SU-DHL-6 (cell line): ENCODE data around the gene AMDHD2.

Source experiments
- H2AFZ ChIP-seq: fragments of 200-600 bp; sonication (generic); 2 replicates; pipeline ENCODE4 v1.6.1; 2014; ENCODE audit warnings: low read depth, mild to moderate bottlenecking, moderate library complexity, mixed read lengths, antibody characterized with exemption, low read length; ENCODE audit not compliant: severe bottlenecking
- H3F3A ChIP-seq: fragments of 200-600 bp; shearing (Covaris generic); 2 replicates; pipeline ENCODE4 v1.6.0; 2016; ENCODE audit warnings: antibody characterized with exemption, mild to moderate bottlenecking; ENCODE audit not compliant: insufficient read depth
- H3K27ac ChIP-seq: fragments of 200-600 bp; sonication (generic); 2 replicates; pipeline ENCODE4 v1.5.1; 2016; ENCODE audit warnings: low read depth, mild to moderate bottlenecking, low read length, moderate library complexity, mixed read lengths
- H3K27me3 ChIP-seq: fragments of 200-600 bp; sonication (generic), shearing (Covaris generic); 2 replicates; pipeline ENCODE4 v1.6.0; 2014; ENCODE audit warnings: mild to moderate bottlenecking, low read length
- H3K36me3 ChIP-seq: fragments of 200-600 bp; sonication (generic); 2 replicates; pipeline ENCODE4 v1.6.1; 2014; ENCODE audit warnings: mild to moderate bottlenecking, low read length, mixed read lengths
- H3K4me2 ChIP-seq: fragments of 300-600, 200-600 bp; shearing (Covaris generic), sonication (generic); 2 replicates; pipeline ENCODE4 v1.6.0; 2014; ENCODE audit warnings: low read length, low read depth, mild to moderate bottlenecking; ENCODE audit not compliant: poor library complexity, severe bottlenecking
- H3K4me3 ChIP-seq: fragments of 200-600 bp; sonication (generic); 2 replicates; pipeline ENCODE4 v1.5.1; 2014; ENCODE audit warnings: antibody characterized with exemption, low read length, mild to moderate bottlenecking, mixed read lengths; ENCODE audit not compliant: insufficient read depth, poor library complexity, severe bottlenecking
- H3K79me2 ChIP-seq: fragments of 200-600 bp; sonication (generic); 2 replicates; pipeline ENCODE4 v1.6.1; 2014; ENCODE audit warnings: mild to moderate bottlenecking, low read length, moderate library complexity; ENCODE audit not compliant: insufficient read depth
- H3K9ac ChIP-seq: fragments of 200-600 bp; sonication (generic); 2 replicates; pipeline ENCODE4 v1.7.0; 2014; ENCODE audit warnings: mild to moderate bottlenecking, low read length
- H3K9me2 ChIP-seq: fragments of 200-600 bp; sonication (generic); replicated peaks from 2 replicates; pipeline ENCODE4 v1.6.1; 2014; ENCODE audit warnings: low read length; ENCODE audit not compliant: insufficient read depth
- H3K9me3 ChIP-seq: fragments of 200-600 bp; sonication (generic); 2 replicates; pipeline ENCODE4 v1.6.1; 2014; ENCODE audit warnings: low read length, mixed read lengths; ENCODE audit not compliant: insufficient read depth
- H4K20me1 ChIP-seq: fragments of 200-600 bp; sonication (generic); 2 replicates; pipeline ENCODE4 v1.6.1; 2014; ENCODE audit warnings: low read depth, mild to moderate bottlenecking, antibody characterized with exemption, low read length, moderate library complexity, mixed read lengths
- EZH2phosphoT487 ChIP-seq: fragments of 200-600 bp; sonication (generic), shearing (Covaris generic); conservative IDR thresholded peaks from 2 replicates; pipeline ENCODE4 v1.6.1; 2018; ENCODE audit warnings: mild to moderate bottlenecking, antibody characterized with exemption, low read length, moderate library complexity, mixed read lengths
- TF ChIP-seq, protein P1 (sequence below): fragments of 200-600 bp; sonication (generic); IDR thresholded peaks from one replicate; pipeline ENCODE4 v1.5.1; 2017; ENCODE audit warnings: antibody characterized with exemption, mild to moderate bottlenecking, low read length, moderate library complexity; ENCODE audit not compliant: insufficient read depth, poor library complexity, severe bottlenecking

Gene AMDHD2

DNA sequence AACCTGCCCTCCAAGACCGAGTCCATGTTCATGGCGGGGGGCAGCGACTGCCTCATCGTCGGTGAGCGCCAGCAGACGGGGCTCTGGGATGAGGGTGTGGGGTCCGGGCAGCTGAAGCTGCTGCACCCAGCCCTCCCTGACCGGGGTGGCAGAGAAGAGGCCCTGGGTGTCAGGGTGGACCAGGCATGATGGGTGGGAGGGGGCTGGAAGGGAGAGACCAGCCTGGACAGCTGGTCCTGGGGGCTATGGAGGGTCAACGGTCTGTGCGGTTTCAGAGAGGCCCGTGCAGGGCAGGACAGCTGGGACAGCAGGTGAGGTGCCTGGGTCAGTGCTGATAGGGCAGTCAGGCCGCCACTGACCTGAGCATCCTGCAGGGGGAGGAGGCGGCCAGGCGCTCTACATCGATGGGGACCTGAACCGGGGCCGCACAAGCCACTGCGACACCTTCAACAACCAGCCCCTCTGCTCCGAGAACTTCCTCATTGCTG lies 19.7 kb upstream of the AMDHD2 start:
- no peaks in the 10 kb centered on the region for H3K36me3 ChIP-seq
- TF ChIP-seq, protein P1, sequence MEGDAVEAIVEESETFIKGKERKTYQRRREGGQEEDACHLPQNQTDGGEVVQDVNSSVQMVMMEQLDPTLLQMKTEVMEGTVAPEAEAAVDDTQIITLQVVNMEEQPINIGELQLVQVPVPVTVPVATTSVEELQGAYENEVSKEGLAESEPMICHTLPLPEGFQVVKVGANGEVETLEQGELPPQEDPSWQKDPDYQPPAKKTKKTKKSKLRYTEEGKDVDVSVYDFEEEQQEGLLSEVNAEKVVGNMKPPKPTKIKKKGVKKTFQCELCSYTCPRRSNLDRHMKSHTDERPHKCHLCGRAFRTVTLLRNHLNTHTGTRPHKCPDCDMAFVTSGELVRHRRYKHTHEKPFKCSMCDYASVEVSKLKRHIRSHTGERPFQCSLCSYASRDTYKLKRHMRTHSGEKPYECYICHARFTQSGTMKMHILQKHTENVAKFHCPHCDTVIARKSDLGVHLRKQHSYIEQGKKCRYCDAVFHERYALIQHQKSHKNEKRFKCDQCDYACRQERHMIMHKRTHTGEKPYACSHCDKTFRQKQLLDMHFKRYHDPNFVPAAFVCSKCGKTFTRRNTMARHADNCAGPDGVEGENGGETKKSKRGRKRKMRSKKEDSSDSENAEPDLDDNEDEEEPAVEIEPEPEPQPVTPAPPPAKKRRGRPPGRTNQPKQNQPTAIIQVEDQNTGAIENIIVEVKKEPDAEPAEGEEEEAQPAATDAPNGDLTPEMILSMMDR: no peak
- no peak for TF ChIP-seq EZH2phosphoT487

DNA sequence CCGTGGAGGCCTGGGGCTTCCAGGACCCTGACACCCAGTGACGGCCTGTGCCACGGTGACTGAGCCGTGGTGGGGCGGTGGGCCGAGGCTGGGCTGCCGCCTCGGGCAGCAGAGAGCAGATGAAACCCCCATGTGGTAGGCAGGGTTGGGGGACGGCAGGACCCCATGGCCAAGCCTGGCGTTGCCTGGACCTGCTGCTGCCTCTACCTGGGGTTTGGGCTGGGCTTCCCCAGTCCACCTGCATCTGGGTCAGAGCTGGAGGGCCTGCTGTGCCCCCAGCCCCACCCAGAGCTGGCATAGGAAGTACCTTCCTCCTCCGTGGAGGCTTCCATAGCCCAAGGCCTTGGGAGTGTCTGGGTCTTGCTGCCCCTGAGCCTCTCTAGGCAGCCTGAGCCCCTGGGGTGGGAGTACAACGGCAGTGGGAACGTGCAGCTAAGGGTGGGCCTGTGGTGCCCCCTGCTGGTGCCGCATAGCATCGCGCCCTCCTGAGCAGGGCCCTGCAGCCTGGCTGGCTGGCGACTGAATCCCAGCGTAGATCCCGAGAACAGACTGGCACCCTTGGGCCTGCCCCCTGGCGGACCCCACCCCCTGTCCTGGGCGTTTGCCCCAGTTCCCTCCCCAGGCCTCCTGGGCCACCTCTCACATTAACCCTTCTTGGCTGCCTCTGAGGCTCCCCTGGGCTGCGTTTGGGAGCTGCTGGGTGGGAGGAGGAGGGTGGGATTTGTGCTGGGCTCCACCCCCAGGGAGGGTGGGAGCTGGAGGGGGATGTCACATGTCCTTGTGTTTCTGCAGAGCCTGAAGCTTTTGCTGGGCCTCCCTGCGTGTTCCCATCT lies 19.0 kb upstream of the AMDHD2 start:
- Histone ChIP-seq H3K79me2 (no peaks in the 10 kb centered on the region), H3K9ac (no peak overlapping the region), H3K4me3 (no peak overlapping the region), H3K9me2 (no peaks in the 10 kb centered on the region), H4K20me1 (no peaks in the 10 kb centered on the region), H2AFZ (no peak overlapping the region), H3K4me2 (no peak overlapping the region), H3F3A (peaks cover 2% of the 10 kb centered on the region; the same call in 1 of the 2 replicates), H3K27me3 (no peaks in the 10 kb centered on the region), H3K9me3 (no peaks in the 10 kb centered on the region), H3K36me3 (no peaks in the 10 kb centered on the region), H3K27ac (no peak overlapping the region)
- TF ChIP-seq, protein P1: peak; percentile 87
- no peak for TF ChIP-seq EZH2phosphoT487

More for the DNA sequence above, 19.7 kb upstream of the AMDHD2 start:
- H2AFZ ChIP-seq: no peak overlapping the region
- H3K27ac ChIP-seq: no peak overlapping the region
- H3K27me3 ChIP-seq: no peaks in the 10 kb centered on the region
- no peaks in the 10 kb centered on the region for H3K9me2 ChIP-seq
- H3K4me2 ChIP-seq: no peak overlapping the region
- no peak overlapping the region for H3K4me3 ChIP-seq
- no peaks in the 10 kb centered on the region for H3K79me2 ChIP-seq
- peaks cover 2% of the 10 kb centered on the region; the same call in 1 of the 2 replicates for H3F3A ChIP-seq
- no peaks in the 10 kb centered on the region for H3K9me3 ChIP-seq
- H3K9ac ChIP-seq: no peak overlapping the region
- no peaks in the 10 kb centered on the region for H4K20me1 ChIP-seq

DNA sequence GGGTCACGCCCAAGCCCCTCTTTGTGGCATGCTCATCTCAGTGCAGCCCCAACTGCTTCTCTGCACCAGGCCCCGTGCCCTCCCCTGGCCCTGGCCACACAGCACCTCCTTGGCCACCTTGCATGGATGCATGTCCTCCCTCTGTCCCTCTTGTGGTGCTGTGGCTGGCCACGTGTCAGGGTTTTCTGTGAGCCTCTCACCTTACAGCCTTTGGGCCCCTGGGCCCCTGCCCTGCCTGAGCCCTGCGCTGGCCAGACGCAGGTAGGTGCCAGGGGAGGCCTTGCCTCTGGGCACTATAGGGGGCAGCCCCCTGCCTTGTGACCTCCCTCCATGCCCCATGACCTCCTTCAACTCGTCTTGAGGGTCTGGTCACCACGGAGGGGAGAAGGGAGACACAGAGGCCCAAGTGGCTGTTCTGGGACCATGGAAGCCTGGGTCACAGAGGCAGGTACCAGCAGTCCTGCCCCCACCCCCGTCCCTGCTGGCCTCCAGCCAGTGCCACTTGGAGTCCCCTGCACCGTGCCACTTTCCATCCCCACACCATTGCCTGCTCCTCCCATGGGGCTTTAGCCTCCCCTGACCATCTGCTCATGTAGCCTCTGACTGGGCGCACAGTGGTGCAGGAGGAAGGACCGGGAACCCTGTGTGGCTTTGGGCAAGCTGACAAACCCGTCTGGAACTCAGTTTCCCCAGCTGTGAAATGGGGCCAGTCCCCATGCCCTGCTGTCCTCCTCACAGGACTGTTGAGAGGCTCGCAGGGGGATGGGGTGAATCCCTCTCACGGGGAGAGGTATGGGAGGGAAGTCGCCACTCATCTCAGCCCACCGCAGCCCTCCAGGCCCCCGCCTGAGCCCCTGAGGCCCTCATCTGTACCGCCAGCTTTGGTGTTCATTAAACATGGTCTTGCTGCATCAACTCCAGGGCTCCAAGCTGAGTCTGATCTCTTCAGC lies 17.9 kb upstream of the AMDHD2 start:
- H3K79me2 ChIP-seq: no peaks in the 10 kb centered on the region
- H3K4me3 ChIP-seq: no peak overlapping the region
- H3K27me3 ChIP-seq: no peaks in the 10 kb centered on the region
- no peaks in the 10 kb centered on the region for H3K36me3 ChIP-seq
- no peak overlapping the region for H3K27ac ChIP-seq
- no peaks in the 10 kb centered on the region for H3K9me2 ChIP-seq
- TF ChIP-seq, protein P1: no peak
- H3K9me3 ChIP-seq: no peaks in the 10 kb centered on the region
- H2AFZ ChIP-seq: no peak overlapping the region
- H3K4me2 ChIP-seq: no peak overlapping the region
- no peaks in the 10 kb centered on the region for H4K20me1 ChIP-seq
- no peak overlapping the region for H3K9ac ChIP-seq
- peaks cover 2% of the 10 kb centered on the region; the same call in 1 of the 2 replicates for H3F3A ChIP-seq
